GM10847 (cell line): ENCODE results near the gene CIAPIN1.

Source experiments
- POLR2A ChIP-seq: IDR thresholded peaks from 2 replicates; pipeline ENCODE4 v1.6.1; 2011; ENCODE audit not compliant: insufficient read length; ENCODE audit errors: extremely low read depth

Gene CIAPIN1

GRCh38 chr16:57479205-57479975 lies 32.2 kb upstream of the CIAPIN1 start:
- no peak for TF ChIP-seq POLR2A

DNA sequence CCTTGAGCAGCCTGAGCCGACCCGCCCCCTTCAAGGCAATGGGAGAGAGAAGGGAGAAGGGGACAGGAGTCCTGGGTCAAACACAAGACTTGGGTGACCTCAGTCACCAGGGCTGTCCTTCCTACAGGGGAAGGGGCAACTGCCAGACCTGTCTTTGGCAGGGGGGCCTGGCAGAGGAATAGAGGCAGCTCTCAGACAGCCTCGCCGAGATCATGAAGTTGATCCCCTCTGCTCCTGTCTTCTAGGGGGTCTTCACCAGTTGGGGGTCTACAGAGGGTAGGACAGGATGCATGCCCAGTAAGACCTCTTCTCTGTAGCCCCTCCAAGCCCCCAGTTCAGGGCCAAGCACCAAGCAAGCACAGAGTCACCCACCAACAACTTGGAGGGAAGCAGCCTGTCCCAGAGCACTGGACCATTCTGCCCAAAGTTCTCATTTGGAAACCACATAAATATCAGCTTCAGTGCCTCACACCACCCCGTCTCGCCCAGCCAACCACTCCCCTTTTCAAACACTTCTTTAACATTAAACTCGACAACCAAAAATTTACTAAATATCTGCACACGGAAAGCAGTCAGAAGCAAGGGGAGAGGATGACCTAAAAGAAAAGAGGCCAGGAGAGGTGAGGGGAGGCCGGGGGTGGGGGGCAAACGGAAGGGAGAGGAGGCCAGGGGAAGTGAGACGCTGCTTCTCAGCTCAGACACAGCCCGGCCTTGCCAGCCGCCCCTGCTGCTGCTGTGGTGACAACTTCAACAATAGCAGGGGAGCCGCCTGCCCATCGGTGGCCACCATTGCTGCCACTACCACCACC lies 31.4 kb upstream of the CIAPIN1 start:
- no peak for TF ChIP-seq POLR2A

- no peak for TF ChIP-seq POLR2A
These were observed 30.5 kb upstream of the CIAPIN1 start for GRCh38 chr16:57477531-57478202.

DNA sequence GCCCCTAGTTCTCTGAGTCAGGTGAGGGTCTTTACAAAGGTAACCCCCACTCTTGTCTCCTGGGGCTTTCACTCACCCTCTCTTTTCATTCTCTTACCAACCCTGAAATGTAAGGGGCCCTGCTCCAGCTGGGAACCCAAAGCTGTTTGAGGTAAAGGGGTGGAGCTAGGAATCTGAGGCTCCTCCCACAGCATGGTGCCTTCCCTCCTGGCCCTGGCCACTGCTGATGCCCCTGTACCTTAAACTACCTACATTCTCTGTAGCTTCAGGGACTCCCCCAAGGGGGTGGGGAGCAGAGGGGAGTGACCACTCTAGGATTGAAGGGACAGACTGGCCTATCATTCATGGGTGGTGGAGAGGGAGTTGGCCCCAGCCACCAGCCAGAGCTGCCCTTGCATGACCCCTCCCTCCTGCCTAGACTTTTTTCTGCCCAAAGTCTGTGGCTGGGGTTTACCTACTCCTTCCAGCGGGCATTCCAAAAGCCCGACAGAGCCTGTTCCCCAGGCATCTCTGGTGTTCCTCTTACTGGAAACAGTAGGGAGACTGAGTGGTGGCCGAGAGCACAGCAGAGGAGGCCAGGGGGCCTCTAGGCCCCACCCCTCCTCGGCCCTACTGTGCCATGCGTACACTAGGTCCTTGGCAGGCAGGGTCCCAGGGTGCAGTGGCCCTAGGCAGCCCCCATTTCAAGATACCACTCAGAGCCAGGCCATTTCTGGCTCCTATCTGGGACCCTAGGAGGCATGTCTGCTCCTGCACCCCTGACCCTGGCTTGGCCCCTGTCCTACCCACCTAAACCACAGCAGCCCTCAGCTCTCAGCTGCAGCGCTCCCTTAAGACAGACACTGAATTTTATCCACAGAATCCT lies 29.6 kb upstream of the CIAPIN1 start:
- TF ChIP-seq POLR2A: no peak

GRCh38 chr16:57475711-57476339 lies 28.6 kb upstream of the CIAPIN1 start:
- TF ChIP-seq POLR2A: no peak

DNA sequence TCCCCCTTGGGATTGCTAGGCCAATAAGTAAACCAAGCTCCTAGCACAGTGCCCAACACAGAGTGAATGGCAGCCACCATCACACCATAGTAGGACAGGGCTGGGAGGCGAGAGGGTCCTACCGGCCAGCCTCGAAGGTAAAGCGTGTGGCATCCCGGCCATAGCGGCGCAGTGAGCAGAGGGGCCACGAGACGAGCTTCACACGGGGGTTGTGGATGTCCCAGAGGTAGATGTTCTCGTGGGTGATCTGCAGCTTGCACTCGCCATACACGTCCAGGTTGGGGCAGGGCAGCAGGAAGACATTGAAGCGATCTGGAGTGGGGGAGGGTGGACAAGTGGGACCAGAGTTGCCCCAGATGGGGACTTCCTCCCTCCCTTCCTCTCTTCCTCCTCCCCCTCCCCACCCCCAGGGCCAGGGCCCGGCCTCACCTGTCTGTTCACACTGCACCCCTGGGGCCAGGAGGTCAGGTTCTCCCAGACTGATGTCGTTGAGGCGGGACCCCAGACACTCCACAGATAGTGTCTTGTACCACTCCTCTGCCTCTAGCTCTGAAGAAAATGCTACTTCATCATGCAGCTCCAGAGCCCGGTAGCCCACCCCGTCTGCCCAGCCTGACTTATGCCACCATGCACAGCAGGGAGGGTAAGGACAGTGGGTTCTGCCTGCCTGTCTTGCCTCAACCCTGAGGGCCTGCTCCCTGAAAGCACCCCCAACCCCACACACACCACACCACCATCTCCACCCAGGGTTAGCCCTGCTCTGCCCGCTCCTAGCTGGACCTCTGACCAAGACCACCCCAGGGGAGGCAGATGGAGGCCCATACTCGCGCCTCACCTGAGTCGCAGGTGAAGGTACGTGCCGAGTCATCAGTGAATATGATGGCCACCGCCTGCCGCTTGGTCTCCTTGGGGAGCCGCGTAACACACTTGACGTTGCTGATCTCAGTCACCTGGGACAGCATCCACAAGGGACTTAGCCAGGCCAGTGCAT lies 27.8 kb upstream of the CIAPIN1 start:
- TF ChIP-seq POLR2A: no peak

DNA sequence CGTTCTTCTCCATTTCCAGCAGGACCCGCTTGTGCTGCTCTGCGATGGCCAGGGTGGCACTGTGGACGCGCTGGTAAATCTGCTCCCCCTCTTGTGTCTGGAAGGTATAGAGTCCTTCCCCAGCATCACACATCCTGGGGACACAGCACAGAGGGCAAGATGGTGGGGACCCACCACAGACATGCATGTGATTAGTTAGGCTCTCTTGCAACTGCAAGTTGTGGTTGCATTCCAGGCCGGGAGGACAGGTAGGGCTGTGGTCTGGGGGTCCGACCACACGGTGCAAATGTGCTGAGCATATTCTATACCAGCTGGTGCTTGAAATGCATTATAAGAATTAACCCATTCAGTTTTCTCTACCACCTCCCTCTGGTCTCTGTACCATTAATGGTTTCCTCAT lies 26.7 kb upstream of the CIAPIN1 start:
- no peak for TF ChIP-seq POLR2A

- no peak for TF ChIP-seq POLR2A
These were observed 26.1 kb upstream of the CIAPIN1 start for GRCh38 chr16:57473176-57473840.

GRCh38 chr16:57472665-57473060 lies 25.5 kb upstream of the CIAPIN1 start:
- no peak for TF ChIP-seq POLR2A

GRCh38 chr16:57471852-57472664 lies 24.9 kb upstream of the CIAPIN1 start:
- no peak for TF ChIP-seq POLR2A

GRCh38 chr16:57471209-57471608 lies 24.0 kb upstream of the CIAPIN1 start:
- TF ChIP-seq POLR2A: no peak

- TF ChIP-seq POLR2A: no peak
These were observed 23.5 kb upstream of the CIAPIN1 start for GRCh38 chr16:57470711-57471110.
